NCI-H226 (cell line): ENCODE results near the gene WDR76.

Source experiments
- DNase-seq: peaks from one replicate; pipeline ENCODE4 v3.0.0-alpha.2; 2015

Gene WDR76

DNA sequence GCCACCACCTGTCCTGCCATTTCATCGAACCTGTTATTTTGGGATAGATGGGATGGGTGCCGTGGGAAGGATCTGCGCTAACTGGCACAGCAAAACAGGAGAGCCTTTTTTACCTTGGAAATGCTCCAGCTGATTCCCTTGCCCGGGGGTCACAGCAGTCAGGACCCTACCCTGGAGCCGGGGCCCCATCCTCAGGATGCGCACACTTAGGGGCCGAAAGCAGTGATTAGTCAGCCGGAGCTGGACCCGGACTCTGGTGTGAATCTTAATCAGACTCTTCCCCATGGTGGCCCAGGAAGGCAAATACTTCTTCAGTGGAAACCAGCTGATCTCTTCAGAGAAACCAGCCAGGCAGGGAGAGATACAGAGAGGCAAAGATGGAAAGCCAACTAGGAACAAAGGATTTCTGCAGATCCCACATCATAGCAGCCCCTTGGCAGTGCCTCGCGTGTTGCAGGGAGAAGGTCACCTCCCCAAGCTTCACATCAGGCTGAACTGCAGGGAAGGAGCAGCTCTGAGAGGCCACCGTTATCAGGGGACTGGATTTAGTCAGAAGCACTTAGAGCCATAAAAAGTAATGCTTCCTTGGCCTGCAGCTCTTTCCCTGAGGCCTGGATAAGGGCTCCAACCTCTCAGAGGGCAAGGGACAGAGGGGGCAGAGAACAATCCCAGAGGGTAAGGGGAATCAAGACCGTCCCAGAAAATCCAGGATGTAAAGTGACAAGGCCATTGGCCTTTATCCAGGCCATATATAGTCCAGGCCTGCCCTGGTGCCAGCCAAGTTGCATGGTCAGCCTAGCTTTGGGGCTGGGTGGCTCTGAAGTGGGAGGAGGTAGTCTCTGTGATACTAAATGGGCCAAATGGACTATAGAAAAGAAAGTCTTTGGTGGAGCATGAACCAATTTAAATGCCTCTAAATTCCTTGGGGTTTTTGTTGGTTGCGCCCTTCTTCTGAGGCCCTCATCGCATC is 52.9 kb downstream of the WDR76 start:
- DNase-seq, result no peak

DNA sequence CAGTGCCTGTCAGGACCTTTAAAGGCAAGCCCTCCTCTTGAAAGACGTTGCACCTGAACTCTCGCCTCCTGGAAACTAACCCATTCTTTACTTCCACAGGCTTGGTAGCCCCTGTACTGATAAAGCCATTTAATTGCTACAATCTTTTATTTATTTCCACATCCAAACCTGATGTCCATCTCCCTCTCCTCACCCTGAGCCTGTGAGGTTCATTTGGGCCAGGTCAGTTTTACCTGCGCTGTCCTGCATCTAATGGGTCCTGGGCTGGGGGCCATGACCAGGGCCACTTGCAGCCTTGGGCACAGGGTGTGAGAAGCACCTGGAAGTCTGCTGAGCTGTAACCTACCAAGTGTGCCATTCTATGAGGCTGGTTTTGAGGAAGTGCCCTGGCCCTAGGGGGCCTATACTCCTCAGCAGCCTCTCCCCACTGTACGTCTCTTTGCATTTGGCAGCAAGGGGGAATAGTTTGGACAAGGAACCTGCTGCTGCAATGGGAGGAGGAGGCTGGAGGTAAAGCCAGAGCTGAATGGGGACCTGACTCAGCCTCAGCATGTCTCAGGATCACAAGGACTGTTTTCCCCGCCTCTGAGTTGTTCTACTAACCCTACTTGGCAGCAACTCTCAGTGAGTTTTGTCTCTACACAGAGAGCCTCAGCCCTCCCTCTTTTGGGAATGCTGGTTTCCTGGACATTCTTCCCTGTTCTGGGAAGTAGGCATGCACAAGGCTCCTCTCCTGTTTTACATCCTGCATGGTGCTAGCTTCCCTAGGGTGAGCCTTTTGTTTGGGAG is 53.8 kb downstream of the WDR76 start:
- DNase-seq, result no peak

DNA sequence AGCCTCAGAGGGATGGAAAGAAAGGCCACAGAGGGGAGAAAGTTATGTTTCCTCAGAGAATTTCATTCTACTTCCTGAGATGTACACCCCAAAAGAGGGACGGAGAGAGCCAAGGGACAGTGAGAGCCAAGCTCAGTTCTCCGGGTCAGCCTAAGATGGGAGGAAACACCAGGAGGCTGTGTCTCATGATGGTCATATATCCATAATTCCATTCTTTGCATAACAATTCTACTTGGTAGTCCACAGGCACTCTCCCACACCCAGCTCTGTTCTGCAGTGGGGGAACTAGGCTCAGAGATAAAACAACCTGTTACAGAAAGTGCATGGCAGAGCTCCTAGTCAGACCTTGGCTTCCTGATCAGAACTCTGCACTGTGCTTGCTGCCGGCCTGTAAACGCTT is 54.4 kb downstream of the WDR76 start:
- no peak for DNase-seq

- no peak for DNase-seq
Measured at GRCh38 chr15:43881944-43882343, 55.1 kb downstream of the WDR76 start.

GRCh38 chr15:43883571-43883970 is 56.8 kb downstream of the WDR76 start:
- no peak for DNase-seq

GRCh38 chr15:43886558-43886957 is 59.8 kb downstream of the WDR76 start:
- no peak for DNase-seq

DNA sequence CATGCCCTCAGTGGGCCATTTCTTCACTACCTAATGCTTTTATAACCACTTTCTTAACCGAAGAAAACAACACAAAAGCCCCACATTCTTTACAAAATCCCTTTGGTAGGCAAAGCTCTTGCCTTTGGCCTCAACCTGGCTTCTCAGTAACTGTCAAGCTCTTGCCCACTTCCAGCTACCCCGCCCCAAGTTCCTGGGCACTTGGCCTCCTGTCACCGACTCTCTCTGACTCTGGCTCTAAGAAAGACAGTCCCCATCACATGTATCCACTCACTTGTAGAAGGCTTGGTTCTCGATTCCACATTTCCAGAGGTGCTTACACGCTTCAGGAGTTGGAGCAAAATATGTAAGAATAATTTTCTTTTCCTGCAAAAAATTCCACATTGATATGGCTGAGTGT is 61.1 kb downstream of the WDR76 start:
- no peak for DNase-seq

- no peak for DNase-seq
Measured at GRCh38 chr15:43889042-43889441, 62.2 kb downstream of the WDR76 start.

DNA sequence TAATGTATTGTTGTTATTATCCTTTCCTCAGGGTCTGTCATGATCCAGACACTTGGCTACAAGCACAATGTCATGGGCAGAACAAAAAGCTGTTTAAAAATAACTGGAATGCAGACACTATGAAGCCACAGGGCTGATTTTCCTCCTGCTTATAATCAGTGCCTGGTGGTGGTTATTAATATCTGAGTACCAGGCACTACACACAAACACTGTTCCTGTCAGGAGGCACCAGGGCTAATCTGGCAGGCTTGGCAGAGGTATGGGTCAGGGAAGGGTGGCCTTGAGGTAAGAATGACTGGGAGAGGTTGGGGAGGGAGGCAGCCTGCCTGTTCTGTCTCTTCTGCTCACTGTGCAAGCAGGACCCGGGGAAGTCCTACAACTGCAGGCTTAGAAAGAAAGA is 67.2 kb downstream of the WDR76 start:
- no peak for DNase-seq

GRCh38 chr15:43895586-43895985 is 68.8 kb downstream of the WDR76 start:
- no peak for DNase-seq

DNA sequence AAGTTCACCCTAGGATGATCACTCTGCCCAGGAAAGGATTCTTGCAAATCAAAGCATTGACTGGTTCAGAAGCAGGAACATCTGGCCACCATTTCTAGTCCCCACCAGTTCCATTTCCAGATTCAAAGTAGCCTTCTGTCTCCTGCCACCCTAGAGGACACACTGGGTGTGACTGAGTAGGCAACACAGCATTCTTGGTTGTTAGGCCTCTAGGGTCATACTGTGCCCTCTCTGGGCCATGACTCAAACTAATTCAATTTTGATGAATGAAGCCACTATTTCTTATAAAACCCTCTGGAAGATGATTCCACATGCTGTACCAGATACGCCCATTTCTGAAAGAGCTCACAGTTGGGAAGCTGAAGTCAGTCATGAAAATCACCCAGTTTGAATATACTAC is 69.7 kb downstream of the WDR76 start:
- DNase-seq, result no peak

DNA sequence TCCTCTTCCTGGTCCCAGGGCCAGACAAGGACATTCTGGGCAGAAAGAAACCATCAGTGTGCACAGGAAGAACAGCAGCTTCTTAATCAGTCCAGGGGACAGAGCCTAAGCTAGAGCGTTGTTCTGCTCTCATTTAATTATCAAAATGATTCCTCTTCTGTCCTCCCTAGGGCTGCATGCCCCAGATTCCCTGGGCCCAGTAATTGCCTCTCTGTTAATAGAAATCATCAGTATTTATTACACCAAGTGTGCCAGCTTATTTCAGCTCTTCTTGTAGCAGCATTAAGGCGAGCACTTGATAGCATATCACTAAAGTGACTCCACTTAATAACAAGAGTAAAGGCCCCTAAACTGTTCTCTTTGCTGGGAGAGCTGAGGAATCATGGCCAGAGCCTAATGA is 72.1 kb downstream of the WDR76 start:
- no peak for DNase-seq

DNA sequence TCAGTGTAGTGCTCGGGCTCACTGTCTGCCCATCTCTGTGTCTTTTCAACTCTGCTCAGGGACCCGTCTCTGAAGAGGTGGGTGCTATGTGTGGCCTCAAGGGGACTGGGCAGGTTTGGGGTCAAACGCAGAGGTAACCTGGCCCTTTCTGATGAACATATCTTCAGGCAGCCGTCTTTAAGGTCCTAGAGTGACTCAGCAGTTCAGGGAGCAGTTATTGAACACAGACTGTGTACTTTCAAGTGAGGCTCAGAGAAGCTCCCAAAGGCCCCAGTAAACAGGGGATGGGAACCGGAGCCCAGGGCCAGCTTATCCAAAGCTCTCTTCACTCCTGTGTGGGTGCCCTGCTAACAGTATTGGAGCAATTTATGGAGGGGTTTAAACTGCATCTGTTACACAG is 73.1 kb downstream of the WDR76 start:
- DNase-seq, result no peak

DNA sequence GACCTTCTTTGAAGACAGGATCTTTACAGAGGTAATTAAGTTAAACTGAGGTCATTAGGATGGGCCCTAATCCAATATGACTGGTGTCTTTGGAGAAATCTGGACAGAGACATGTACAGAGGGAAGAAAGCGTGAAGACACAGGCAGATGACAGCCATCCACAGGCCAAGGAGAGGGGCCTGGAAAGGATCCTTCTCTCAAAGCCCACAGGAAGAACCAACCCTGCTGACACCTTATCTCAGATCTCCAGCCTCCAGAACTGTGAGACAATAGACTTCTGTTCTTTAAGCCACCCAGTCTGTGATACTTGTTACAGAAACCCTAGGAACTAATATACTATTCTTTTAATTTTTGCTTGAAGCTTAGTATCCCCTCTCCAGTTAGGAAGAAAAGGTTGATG is 74.2 kb downstream of the WDR76 start:
- DNase-seq, result no peak

DNA sequence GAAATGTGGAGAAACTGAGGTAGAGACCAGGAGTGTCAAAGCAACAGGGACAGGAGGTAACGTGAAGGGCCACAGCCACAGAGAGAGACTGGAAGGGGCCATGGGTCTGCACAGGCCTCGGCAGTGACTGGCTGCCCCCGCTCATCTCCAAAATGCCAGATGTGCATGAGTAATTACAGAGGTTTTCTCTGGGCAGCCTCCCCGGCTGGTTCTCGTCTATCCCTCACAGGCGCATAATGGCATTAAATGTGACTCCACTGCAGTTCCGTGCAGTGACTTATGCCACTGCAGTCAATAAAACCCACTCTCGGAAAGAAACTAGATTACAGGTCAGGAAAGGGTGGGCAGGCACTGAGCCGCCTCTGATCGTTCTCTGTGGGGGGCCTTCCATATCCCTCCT is 74.7 kb downstream of the WDR76 start:
- no peak for DNase-seq

GRCh38 chr15:43903864-43904290 is 77.1 kb downstream of the WDR76 start:
- DNase-seq, result no peak

DNA sequence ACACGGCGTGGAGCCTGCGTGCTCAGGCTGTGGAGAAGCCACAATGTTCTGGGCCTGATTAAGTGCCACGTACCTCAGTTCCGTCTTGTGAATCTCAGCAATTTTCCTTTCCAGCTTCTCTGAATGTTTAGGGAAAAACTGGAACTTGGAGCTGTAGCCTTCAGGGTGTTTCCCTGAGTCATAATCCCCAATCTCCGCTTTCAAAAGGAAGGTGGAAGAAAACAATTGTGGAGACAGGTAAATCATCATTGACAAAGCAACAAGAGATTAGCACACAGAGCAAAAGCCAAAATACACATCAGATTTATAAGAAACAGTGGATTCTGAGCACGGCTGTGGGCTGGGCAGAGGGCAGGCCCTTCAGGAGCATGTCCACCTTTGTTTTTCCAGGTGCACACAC is 79.0 kb downstream of the WDR76 start:
- DNase-seq, result no peak

DNA sequence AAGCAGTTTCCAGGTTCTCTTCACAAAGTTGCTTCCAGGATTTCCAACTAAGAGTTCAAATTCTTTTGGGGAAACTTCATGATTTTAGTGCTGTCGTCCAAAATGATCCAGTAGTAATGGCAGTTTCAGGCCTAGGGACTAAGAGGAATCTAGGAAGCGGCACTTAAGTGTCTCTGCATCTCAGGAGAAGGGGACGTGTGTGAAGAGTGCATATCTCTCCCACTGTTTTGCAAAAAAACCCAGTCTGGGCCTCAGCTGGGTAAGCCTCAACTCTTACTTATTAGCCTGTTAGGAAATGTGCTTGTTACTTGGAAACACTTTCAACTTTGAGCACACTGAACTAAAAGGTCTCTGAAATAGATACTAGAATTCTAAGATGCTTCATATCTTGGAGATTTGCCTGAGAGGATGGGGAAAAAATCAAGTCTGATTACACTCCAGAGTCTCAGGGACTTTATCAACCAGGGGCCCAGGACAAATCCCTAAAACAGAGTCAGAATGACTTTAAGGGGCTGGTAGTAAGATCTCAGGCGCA is 81.8 kb downstream of the WDR76 start:
- no peak for DNase-seq

DNA sequence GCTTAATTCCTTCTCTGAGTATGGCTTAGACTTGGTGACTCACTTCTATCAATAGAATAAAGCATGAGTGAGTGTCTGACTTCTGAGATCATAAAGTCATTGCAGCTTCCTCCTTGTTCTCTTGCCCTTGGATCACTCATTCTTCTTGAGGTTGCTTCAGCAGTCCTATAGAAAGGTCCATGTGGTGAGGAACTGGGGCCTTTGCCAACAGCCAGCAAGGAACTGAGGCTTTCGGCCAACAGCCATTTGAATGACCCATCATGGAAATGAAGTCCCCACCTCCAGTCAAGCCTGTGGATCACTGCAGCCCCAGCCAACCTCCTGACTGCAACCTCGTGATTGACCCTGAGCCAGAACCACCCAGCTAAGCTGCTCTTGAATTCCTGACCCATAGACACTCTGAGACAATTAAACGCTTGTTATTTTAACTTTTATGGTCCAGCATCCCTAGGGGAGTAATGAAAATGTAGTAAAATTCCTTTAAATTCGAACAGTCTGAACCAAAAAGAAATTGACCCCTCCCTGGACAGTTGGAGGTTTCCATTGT is 84.5 kb downstream of the WDR76 start:
- DNase-seq, result peak; percentile 20

- DNase-seq, result no peak
Measured at GRCh38 chr15:43912208-43912607, 85.4 kb downstream of the WDR76 start.

DNA sequence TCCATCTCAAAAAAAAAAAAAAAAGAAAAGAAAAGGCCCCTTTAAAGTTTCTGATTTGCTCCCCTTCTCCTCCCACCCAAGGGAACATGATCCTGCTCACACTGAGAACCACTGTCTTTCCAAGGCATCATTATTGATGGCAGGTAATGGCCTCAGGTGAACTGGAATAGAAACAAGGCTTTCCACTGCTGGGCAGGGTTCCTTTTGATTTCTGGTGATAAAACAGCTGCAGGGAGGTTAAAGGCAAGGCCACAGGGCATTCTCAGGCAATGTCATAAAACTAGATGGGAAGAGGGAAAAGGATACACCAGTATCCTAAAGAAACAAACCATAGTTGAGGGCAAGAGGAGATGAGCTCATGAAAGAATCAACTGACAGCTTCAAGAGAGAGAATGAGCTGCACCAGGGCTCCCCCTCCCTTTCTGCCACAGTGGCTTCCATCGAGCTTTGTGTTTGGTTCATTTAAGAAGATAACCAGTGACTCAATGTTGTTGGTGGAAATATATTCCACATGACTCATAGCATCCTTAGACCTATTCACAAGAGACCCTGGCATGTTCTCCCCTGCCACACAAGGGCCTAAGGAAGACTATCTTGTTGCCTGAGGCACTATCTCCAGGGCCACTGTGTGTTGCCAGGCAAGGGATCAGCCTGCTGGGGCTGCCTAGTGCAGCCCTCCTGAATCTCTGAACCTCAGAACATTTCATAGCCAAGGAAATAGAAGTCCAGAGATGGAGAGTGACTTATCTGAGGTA is 86.4 kb downstream of the WDR76 start:
- peak; percentile 91 for DNase-seq

- DNase-seq, result no peak
Measured at GRCh38 chr15:43913941-43914340, 87.1 kb downstream of the WDR76 start.
